Activated T-helper 17 cell treated with anti-CD3 and anti-CD28 coated beads, Interleukin-2, amount 50 U/mL, for 72 hours (primary cell): Measurements from ENCODE around the gene LGI4. TPM values are rescaled to one million over a fixed set of nuclear protein-coding genes. Genes with fewer than 3 reads are reported as not detected.
A peak's percentile ranks its signal among the peaks of the same experiment; 100 is the strongest.
"Not testable (repeated sequence)": the region's sequence is repeated elsewhere in the genome, so short reads cannot be mapped to it uniquely, and the experiment has no call there.

Experiments
- ATAC-seq: fragments of 150-1000 bp; cut with Tn5 transposase; replicated peaks from 2 replicates; pipeline ENCODE4 v1.10.0; 2021; ENCODE audit warnings: mild to moderate bottlenecking, moderate library complexity
- H3K27ac Mint-ChIP-seq: one replicate; pipeline ENCODE4 v1.8.0; 2022; ENCODE audit warnings: mixed read lengths
- H3K27me3 Mint-ChIP-seq: one replicate; pipeline ENCODE4 v1.8.0; 2022; ENCODE audit warnings: mixed read lengths
- H3K36me3 Mint-ChIP-seq: one replicate; pipeline ENCODE4 v1.8.0; 2022; ENCODE audit warnings: low read depth, mild to moderate bottlenecking, mixed read lengths
- H3K4me1 Mint-ChIP-seq: one replicate; pipeline ENCODE4 v1.8.0; 2022; ENCODE audit warnings: mixed read lengths
- H3K4me3 Mint-ChIP-seq: one replicate; pipeline ENCODE4 v1.8.0; 2022; ENCODE audit warnings: mild to moderate bottlenecking, mixed read lengths
- H3K9me3 Mint-ChIP-seq: one replicate; pipeline ENCODE4 v1.8.0; 2022; ENCODE audit warnings: mixed read lengths
- total RNA-seq, 2 donors: library from RNA; stranded (reverse); gene quantifications; one replicate each; pipeline ENCODE4 v1.2.3, GENCODE V29; 2022

LGI4 gene
- total RNA-seq, 2 donors from 2014 or later: 1.9 TPM; not detected in 1

DNA sequence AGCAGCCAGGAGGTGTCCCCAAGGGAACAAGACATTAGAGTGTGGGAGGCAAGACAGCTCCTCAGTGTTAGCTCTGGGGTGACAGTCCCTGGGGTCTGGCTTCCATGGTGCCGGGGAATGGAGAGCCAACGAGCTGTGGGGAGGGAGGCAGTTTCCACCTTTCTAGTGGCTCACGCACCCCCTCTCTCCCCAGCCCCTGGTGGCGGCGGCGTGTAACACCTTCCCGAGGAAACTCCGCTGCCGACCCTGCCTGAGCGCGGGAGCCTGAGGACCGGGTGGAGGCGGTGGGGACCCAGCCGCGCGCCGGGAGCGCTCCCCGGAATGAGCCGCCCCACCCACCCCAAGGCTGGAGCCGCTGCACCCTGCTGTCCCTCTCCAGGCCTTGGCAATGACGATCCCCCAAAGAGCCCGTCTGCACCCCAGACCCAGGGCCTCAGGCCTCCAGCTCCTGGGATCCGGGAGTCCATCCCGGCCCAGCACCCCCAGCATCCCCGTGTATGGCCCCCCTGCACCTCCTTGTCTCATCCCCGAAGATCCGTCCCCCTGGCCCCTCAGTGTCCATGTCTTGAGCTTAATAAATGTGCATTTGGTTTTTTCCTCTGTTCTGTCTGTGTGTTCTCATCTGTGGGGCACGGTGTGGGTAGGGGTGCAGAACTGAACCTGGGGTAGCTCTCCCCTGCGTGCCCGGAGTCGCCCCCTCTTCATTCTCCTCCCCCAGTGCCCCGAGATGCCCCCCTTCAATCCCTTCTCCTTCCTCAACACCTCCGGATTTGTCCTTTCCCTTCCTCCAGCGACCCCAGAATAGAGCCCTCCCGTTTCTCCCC lies 19.1 kb upstream of the LGI4 start:
- Mint-ChIP-seq H3K27me3 (no peaks in the 10 kb centered on the region), H3K9me3 (no peaks in the 10 kb centered on the region), H3K4me3 (peak overlapping the region; percentile 97), H3K27ac (peak overlapping the region; percentile 99), H3K4me1 (peaks cover 33% of the 10 kb centered on the region), H3K36me3 (peaks cover 44% of the 10 kb centered on the region)
- peak; percentile 53 for ATAC-seq

DNA sequence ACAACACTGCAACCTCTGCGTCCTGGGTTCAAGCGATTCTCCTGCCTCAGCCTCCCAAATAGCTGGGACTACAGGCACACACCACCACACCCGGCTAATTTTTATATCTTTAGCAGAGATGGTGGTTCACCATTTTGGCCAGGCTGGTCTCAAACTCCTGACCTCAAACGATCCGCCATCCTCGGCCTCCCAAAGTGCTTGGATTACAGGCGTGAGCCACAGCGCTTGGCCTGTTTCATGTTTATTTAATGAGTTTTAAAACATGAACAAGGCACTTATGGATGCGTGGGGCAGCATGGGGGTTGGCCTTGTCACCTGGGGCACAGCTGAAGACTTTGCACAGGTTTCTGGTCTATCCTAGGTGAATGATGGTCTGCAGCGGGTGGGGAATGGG lies 18.3 kb upstream of the LGI4 start:
- Mint-ChIP-seq H3K4me1 (peaks cover 27% of the 10 kb centered on the region), H3K4me3 (peak overlapping the region; percentile 97), H3K36me3 (peaks cover 37% of the 10 kb centered on the region), H3K27ac (peak overlapping the region; percentile 99)
- H3K9me3 Mint-ChIP-seq, H3K27me3 Mint-ChIP-seq, ATAC-seq: not testable (repeated sequence)

DNA sequence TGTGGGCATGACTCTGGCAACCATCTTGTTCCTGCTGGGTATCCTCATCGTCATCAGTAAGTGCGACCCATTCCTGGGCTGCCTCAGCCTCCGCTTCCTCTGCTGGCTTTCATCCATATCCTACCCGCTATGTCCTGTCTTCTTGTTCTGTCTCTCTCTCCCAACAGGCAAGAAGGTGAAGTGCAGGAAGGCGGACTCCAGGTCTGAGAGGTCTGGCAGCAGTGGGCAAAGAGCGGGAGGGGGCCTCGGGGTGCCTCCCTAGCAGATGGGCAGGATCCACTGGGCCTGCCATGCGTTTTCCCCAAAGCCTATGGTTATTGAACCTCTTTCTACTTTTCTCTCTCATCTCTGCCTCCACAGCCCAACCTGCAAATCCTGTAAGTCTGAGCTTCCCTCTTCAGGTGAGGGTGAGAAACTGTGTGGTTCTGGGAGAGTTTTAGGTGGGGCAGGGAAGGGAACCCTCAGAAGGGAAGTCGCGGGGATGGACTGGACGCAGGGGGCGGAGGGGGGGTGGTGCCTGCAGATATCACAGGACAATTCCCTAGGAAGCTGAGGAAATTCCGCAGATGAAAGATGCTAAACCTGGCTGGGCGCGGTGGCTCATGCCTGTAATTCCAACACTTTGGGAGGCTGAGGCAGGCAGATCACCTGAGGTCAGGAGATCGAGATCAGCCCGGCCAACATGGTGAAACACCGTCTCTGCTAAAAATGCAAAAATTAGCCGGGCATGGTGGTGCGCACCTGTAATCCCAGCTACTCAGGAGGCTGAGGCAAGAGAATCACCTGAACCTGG lies 16.6 kb upstream of the LGI4 start:
- peak overlapping the region; percentile 33 for H3K4me3 Mint-ChIP-seq
- no peaks in the 10 kb centered on the region for H3K9me3 Mint-ChIP-seq
- no peak overlapping the region for H3K27ac Mint-ChIP-seq

DNA sequence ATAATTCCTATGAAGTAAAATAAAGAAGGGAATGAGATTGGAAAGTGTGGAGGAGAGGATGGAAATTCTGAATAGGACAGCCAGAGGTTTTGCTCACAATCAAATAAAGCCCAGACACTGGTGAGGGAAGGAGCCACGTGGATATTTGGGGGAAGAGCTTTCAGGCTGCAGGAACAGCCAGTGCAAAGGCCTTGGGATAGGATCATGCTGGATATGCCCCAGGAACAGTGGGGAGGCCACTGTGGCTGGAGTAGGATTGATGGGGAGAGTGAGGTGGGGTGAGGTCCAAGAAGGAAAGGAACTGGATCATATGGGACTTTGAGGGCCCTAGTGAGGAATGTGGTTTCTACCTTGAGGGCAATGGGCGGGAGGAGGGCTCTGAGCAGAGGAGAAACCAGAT lies 15.6 kb upstream of the LGI4 start:
- H3K27me3 Mint-ChIP-seq: no peaks in the 10 kb centered on the region
- ATAC-seq: no peak
- H3K9me3 Mint-ChIP-seq: no peaks in the 10 kb centered on the region
- H3K4me3 Mint-ChIP-seq: no peak overlapping the region
- H3K27ac Mint-ChIP-seq: peak overlapping the region; percentile 75
- peaks cover 18% of the 10 kb centered on the region for H3K4me1 Mint-ChIP-seq
- H3K36me3 Mint-ChIP-seq: peaks cover 10% of the 10 kb centered on the region

More for the DNA sequence above, 16.6 kb upstream of the LGI4 start:
- no peak for ATAC-seq
- Mint-ChIP-seq H3K4me1 (peaks cover 22% of the 10 kb centered on the region), H3K27me3 (no peaks in the 10 kb centered on the region), H3K36me3 (peaks cover 20% of the 10 kb centered on the region)

DNA sequence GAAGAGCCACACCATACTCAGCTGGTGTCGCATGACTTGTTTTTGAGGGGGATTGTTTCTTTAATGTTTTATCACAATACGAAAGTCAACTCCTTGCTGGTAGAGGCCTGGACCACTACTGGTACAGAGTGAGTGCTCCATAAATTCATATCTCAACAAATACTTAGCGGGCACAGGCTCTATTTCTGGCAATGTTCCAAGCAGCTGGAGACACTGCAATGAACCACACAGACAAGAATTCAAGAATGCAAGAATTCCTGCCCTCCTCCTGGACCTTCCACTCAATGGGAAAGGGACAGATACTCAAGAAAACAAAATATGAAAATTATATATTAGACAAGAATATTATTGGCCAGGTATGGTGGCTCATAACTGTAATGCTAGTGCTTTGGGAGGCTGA lies 14.6 kb upstream of the LGI4 start:
- Mint-ChIP-seq H3K4me3 (no peak overlapping the region), H3K9me3 (no peaks in the 10 kb centered on the region), H3K4me1 (peaks cover 18% of the 10 kb centered on the region), H3K36me3 (no peaks in the 10 kb centered on the region), H3K27ac (no peak overlapping the region), H3K27me3 (no peaks in the 10 kb centered on the region)
- no peak for ATAC-seq

DNA sequence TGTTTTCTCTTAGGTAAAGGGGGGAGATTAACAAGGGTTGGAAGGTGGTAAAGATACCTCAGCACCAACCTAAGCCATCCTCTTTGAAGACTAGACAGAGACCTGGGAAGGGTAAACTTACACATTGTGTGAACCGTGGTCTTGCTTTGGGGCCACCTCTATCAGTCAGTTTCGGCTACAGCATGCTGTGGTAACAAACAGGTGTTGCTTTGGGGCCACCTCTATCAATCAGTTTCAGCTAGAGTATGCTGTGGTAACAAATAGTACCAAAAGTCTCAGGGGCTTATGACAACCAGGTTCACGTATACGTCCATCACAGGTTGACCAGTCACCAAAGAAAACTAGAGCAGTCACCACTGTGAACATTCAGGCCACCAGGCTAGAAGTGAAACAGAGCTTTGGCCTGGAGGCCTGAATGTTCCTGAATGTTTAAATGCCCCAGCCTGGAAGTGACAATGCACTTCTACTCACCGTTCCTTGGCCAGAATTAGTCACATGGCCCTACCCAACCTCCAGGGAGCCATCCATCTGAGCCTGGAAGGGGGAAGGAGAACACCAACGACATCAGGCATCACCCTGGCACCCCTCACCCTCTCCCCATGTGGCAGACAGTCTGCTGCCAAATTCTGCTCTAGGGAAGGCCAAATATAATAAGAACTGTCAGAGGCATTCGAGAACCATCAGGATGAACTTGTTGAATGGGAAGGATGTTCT lies 12.0 kb upstream of the LGI4 start:
- no peaks in the 10 kb centered on the region for H3K9me3 Mint-ChIP-seq
- H3K27ac Mint-ChIP-seq: peak overlapping the region; percentile 75
- ATAC-seq: no peak
- peaks cover 17% of the 10 kb centered on the region for H3K4me1 Mint-ChIP-seq
- H3K36me3 Mint-ChIP-seq: no peaks in the 10 kb centered on the region
- H3K27me3 Mint-ChIP-seq: no peaks in the 10 kb centered on the region
- H3K4me3 Mint-ChIP-seq: no peak overlapping the region

DNA sequence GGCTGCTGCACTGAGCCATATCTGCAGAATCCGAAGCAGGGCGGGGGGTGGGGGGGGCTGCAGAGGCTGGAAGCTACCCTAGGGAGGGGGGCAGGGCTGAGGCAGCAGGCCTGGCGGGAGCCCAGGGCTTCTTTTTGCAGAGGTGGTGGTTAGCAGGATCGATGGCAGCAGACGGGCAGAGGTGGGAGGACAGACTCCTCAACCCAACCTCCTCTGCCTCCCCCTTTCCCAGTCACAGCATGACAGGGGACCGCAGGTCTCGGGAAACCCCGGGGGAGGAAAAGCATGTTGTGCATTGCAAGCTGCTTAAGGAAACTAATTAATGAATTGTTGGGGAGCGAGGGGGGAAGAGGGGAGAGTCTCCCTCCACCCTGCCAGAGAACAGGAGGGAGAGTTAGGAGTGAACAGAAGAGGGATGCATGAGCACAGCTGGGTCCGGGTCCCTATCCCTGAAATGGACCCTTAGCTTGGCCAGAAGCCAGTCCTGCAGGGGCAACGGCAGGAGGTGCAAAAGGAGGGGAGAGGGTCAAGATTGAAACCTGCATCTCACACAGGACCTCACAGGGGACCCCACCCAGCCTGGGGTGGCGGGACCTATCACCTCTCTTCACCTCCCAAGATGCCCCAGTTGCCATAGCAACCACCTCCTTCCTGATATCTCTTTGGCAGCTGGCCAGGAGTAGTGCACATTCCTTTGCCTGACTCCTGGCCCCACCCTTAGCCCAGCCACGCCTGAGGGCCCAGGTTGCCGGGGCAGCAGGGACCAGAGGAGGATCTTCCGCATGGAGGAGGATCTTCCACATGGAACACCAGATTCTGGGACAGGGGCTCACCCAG lies 10.0 kb upstream of the LGI4 start:
- Mint-ChIP-seq H3K27ac (no peak overlapping the region), H3K36me3 (no peaks in the 10 kb centered on the region), H3K4me1 (peaks cover 22% of the 10 kb centered on the region), H3K4me3 (no peak overlapping the region), H3K27me3 (no peaks in the 10 kb centered on the region), H3K9me3 (no peaks in the 10 kb centered on the region)
- ATAC-seq: no peak

DNA sequence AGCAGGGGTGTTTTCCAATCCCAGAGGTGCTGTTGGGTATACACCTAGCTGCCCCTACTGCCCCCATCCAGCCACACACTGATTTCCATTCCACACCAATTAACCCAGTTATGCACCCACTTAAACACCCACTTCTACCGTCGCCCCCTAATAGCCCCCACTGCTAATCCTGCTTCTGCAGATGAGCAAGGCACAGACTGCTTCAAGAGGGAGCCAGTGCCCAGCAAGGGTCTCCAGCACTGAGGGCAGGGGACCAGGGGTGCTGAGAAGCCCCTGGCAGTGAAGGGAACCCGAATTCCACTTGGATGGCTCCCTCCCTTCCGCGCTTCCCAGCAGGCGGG lies 9.4 kb upstream of the LGI4 start:
- Mint-ChIP-seq H3K27me3 (no peaks in the 10 kb centered on the region), H3K9me3 (no peaks in the 10 kb centered on the region), H3K4me1 (peaks cover 22% of the 10 kb centered on the region), H3K36me3 (no peaks in the 10 kb centered on the region), H3K27ac (peak overlapping the region; percentile 5), H3K4me3 (no peak overlapping the region)
- ATAC-seq: no peak

DNA sequence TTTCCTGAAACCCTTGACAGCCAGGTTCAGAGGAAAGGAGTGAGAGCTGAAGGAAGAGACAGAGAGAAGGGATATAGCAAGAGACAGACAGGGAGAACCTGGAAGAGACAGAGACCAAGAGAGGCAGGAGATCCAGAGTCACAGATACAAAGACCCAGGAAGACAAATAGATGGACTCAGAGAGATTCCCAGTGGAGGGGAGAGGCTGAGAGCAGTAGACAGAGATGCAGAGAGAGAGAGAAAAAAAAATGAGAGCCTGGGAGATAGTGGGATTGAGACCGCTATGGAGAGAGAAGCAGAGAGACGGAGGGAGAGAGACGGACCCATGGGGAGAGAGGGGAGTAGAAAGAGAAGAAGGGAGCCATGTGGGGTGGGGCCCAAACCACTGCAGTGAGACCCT lies 9.0 kb upstream of the LGI4 start:
- H3K4me3 Mint-ChIP-seq: no peak overlapping the region
- peaks cover 22% of the 10 kb centered on the region for H3K4me1 Mint-ChIP-seq
- H3K27ac Mint-ChIP-seq: peak overlapping the region; percentile 5
- no peak for ATAC-seq
- H3K36me3 Mint-ChIP-seq: no peaks in the 10 kb centered on the region
- no peaks in the 10 kb centered on the region for H3K9me3 Mint-ChIP-seq
- H3K27me3 Mint-ChIP-seq: no peaks in the 10 kb centered on the region

DNA sequence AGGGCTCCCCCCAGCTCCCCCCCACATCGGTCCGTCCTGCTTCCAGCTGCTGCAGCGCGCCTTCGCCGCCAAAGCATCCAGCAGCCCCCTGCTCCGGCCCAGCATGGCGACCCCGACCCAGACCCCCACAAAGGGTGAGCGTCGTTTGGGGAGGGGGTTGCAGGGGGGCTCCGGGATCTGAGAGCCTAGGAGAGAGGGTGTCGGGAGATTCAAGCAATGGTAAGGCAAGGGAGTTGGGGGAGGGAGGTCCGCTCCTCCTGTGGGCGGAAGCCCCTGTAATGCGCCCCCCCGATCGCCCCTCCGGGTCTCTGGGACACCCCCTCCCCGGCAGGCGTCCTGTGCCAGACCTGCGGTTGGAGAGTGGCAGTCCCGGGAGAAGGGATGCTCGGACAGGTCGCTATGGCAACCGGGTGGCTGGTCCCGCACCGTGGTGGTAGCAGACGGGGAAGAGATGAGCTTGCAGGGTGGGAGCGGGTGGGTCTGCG lies 8.4 kb upstream of the LGI4 start, which contains the start of gene FXYD7:
TSS of gene FXYD7 (plus strand) at position 25 of the 485 bp plus-strand sequence. CDS start at position 104, 79 bp downstream.
- Mint-ChIP-seq H3K4me3 (peak within 1 kb of the TSS; percentile 90), H3K27me3 (no peaks in the 10 kb centered on the region), H3K36me3 (no peaks in the 10 kb centered on the region), H3K9me3 (no peaks in the 10 kb centered on the region), H3K27ac (peak within 1 kb of the TSS; percentile 5), H3K4me1 (peaks cover 22% of the 10 kb centered on the region)
- ATAC-seq: no peak

DNA sequence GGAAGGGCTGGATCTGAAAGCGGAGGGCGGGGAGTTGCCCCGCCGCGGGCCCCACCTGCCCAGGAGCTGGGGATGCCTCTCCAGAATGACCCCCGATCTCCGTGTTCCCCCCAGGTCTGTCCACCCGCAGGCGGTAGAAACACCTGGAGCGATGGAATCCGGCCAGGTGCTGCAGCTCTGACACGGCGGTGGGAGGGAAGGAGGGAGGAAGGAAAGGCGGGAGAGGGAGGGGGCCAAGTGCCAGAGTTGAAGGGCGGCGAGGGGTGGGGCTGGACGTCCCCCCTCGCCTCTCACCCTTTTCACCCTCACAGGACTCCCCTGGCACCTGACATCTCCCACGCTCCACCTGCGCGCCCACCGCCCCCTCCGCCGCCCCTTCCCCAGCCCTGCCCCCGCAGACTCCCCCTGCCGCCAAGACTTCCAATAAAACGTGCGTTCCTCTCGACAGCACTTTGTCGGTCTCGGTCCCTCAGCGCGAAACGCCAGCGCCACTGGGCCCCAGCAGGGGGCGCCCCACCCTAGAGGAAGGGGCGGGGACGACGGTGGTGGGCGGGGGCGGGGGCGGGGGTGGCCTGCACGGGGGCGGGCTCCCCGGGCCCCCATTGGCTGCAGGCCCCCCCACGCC lies 7.9 kb upstream of the LGI4 start:
- no peaks in the 10 kb centered on the region for H3K9me3 Mint-ChIP-seq
- no peaks in the 10 kb centered on the region for H3K27me3 Mint-ChIP-seq
- H3K36me3 Mint-ChIP-seq: no peaks in the 10 kb centered on the region
- no peak for ATAC-seq
- no peak overlapping the region for H3K27ac Mint-ChIP-seq
- H3K4me3 Mint-ChIP-seq: peak overlapping the region; percentile 90
- peaks cover 22% of the 10 kb centered on the region for H3K4me1 Mint-ChIP-seq

DNA sequence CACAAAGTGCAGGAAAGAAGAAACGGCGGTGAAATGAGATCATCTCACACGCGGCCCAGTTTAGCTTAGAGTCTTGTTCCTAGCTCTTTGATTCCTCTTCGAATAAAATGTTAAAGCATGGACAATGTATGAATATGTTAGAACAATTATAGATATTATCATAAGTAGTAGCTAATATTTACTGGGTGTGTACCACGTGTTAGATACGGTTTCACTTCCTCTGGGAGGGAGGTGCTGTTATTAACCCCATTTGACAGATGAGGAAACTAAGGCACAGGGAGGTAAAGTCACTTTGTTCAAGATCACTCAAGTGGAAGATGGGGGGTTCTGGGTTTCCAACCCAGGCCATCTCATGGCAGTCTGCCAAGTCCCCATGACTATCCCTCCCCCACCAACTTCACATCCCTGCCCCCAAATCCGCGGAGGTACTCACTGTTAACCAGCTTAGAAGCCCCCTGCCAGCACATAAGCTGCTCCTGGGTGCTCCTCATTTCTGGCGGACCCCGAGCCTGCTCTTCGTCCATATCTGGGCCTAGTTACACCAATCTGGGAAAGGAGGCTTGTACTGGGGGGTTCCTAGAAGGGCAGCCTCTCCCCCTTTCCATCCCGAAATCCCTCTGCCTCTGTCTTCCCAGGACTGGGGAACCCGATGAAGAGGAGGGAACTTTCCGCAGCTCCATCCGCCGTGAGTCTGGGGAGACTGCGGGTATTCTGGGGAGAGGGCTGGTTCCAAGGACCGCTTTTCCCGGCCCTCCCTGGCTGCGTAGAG lies 7.2 kb upstream of the LGI4 start:
- H3K27me3 Mint-ChIP-seq: no peaks in the 10 kb centered on the region
- peak overlapping the region; percentile 51 for H3K27ac Mint-ChIP-seq
- peaks cover 22% of the 10 kb centered on the region for H3K4me1 Mint-ChIP-seq
- ATAC-seq: no peak
- H3K9me3 Mint-ChIP-seq: no peaks in the 10 kb centered on the region
- peak overlapping the region; percentile 90 for H3K4me3 Mint-ChIP-seq
- no peaks in the 10 kb centered on the region for H3K36me3 Mint-ChIP-seq
